IMR-90 (cell line): ENCODE results near the gene PKHD1.

ENCODE experiments used
- CTCF ChIP-seq: conservative IDR thresholded peaks from 2 replicates; pipeline ENCODE4 v1.5.1; 2012; ENCODE audit warnings: mild to moderate bottlenecking, low read depth, low read length, improper control_type of control experiment
- FOS ChIP-seq: fragments of 150-350 bp; IDR thresholded peaks from 2 replicates; pipeline ENCODE4 v1.6.1; 2016; ENCODE audit warnings: low read depth, low read length
- MXI1 ChIP-seq: IDR thresholded peaks from 2 replicates; pipeline ENCODE4 v1.6.1; 2012; ENCODE audit warnings: low read depth, mild to moderate bottlenecking, low read length, moderate library complexity, borderline replicate concordance
- POLR2A ChIP-seq: IDR thresholded peaks from 2 replicates; pipeline ENCODE4 v1.6.1; 2012; ENCODE audit warnings: mild to moderate bottlenecking, low read depth, low read length
- SMC3 ChIP-seq: fragments of 150-350 bp; IDR thresholded peaks from 2 replicates; pipeline ENCODE4 v1.6.1; 2016; ENCODE audit warnings: low read depth, mild to moderate bottlenecking, antibody characterized with exemption, low read length, moderate library complexity
- USF2 ChIP-seq: fragments of 150-350 bp; IDR thresholded peaks from 2 replicates; pipeline ENCODE4 v1.6.1; 2017; ENCODE audit warnings: mild to moderate bottlenecking, antibody characterized with exemption, low read length, low read depth

- TF ChIP-seq SMC3 (no peak), CTCF (no peak), FOS (no peak), POLR2A (no peak), USF2 (no peak), MXI1 (no peak)
Measured at GRCh38 chr6:52077961-52078625, 9.3 kb downstream of the PKHD1 start.
